MCF 10A (cell line): ENCODE results near the gene MAGI1. TPM values are rescaled to one million over a fixed set of nuclear protein-coding genes. Genes with fewer than 3 reads are reported as not detected.

ENCODE experiments used
- BruUV-seq: library from RNA; stranded (reverse); fragments of 400-500 nt; replicated peaks from 2 replicates; lab custom pipeline; 2021; lab: Mats Ljungman, UMichigan
- CTCF ChIA-PET: fragments of 300-600 bp; sonication (Branson Sonifier 250); formaldehyde crosslinking; extraction: SDS; loops from one replicate; lab custom pipeline; 2021; ENCODE audit warnings: antibody characterized with exemption, inconsistent platforms; lab: Yijun Ruan, JAX
- POLR2A ChIA-PET: fragments of 300-600, 350-650 bp; sonication (Branson Sonifier 250); formaldehyde crosslinking; extraction: SDS; loops from one replicate; lab custom pipeline; 2020; ENCODE audit warnings: antibody characterized with exemption, inconsistent platforms; lab: Yijun Ruan, JAX
- DNase-seq: peaks from one replicate; pipeline ENCODE4 v3.0.0-alpha.2; 2018; ENCODE audit not compliant: unreplicated experiment
- H3K27ac Mint-ChIP-seq: one replicate; pipeline ENCODE4 v1.8.0; 2022; ENCODE audit warnings: mild to moderate bottlenecking, low read depth, mixed read lengths; ENCODE audit not compliant: unreplicated experiment
- H3K27me3 Mint-ChIP-seq: one replicate; pipeline ENCODE4 v1.8.0; 2022; ENCODE audit warnings: mixed read lengths; ENCODE audit not compliant: insufficient read depth, unreplicated experiment
- H3K36me3 Mint-ChIP-seq: one replicate; pipeline ENCODE4 v1.8.0; 2022; ENCODE audit warnings: mild to moderate bottlenecking, moderate library complexity, mixed read lengths; ENCODE audit not compliant: insufficient read depth, unreplicated experiment
- H3K4me1 Mint-ChIP-seq: one replicate; pipeline ENCODE4 v1.8.0; 2022; ENCODE audit warnings: mixed read lengths; ENCODE audit not compliant: insufficient read depth, unreplicated experiment
- H3K4me3 Mint-ChIP-seq: one replicate; pipeline ENCODE4 v1.8.0; 2022; ENCODE audit warnings: mild to moderate bottlenecking, moderate library complexity, mixed read lengths; ENCODE audit not compliant: unreplicated experiment
- H3K9me3 Mint-ChIP-seq: one replicate; pipeline ENCODE4 v1.8.0; 2022; ENCODE audit warnings: mixed read lengths; ENCODE audit not compliant: unreplicated experiment
- CTCF ChIP-seq: fragments of 200-600 bp; IDR thresholded peaks from one replicate; pipeline ENCODE4 v1.8.0; 2022; ENCODE audit warnings: antibody characterized with exemption, mild to moderate bottlenecking; ENCODE audit not compliant: unreplicated experiment
- intact Hi-C: fragments of 100-400 bp; cut with micrococcal nuclease; formaldehyde crosslinking; loops from 2 replicates; pipeline ENCODE4 v1.14.1; 2022
- total RNA-seq: library from RNA; stranded (reverse); gene quantifications from 2 replicates; pipeline ENCODE4 v1.2.3, GENCODE V29; 2022

MAGI1 gene
- total RNA-seq, 1 experiment from 2014 or later, result 6.2 TPM

- H3K4me3 Mint-ChIP-seq, result no peak overlapping the region
- H3K9me3 Mint-ChIP-seq, result peaks cover 7% of the 10 kb centered on the region
- H3K27ac Mint-ChIP-seq, result no peak overlapping the region
- CTCF ChIA-PET, result no interaction called here
- no peak for TF ChIP-seq CTCF
- no peak for DNase-seq
- BruUV-seq, result no TSS peak
- POLR2A ChIA-PET, result no interaction called here
- no peaks in the 10 kb centered on the region for H3K36me3 Mint-ChIP-seq
- no peaks in the 10 kb centered on the region for H3K4me1 Mint-ChIP-seq
- H3K27me3 Mint-ChIP-seq, result no peaks in the 10 kb centered on the region
- intact Hi-C loops, result no loop called here
Observed at GRCh38 chr3:65632414-65632813, 406.3 kb downstream of the MAGI1 start.

- H3K36me3 Mint-ChIP-seq, result no peaks in the 10 kb centered on the region
- TF ChIP-seq CTCF, result no peak
- no peaks in the 10 kb centered on the region for H3K27me3 Mint-ChIP-seq
- H3K4me3 Mint-ChIP-seq, result no peak overlapping the region
- H3K9me3 Mint-ChIP-seq, result peaks cover 7% of the 10 kb centered on the region
- H3K27ac Mint-ChIP-seq, result no peak overlapping the region
- H3K4me1 Mint-ChIP-seq, result no peaks in the 10 kb centered on the region
- no peak for DNase-seq
- CTCF ChIA-PET, result interaction anchor here (1.0 kb wide), 1 partner anchor 19 kb away, joined by 5 read pairs; no protein-coding TSS in a partner anchor
- no TSS peak for BruUV-seq
- POLR2A ChIA-PET, result no interaction called here
- intact Hi-C loops, result no loop called here
Observed at GRCh38 chr3:65628978-65629377, 409.7 kb downstream of the MAGI1 start.

GRCh38 chr3:65627062-65627461 is 411.7 kb downstream of the MAGI1 start:
- no TSS peak for BruUV-seq
- ChIA-PET CTCF (no interaction called here), POLR2A (no interaction called here)
- H3K4me3 Mint-ChIP-seq, result no peak overlapping the region
- peak; percentile 21 for DNase-seq
- H3K4me1 Mint-ChIP-seq, result no peaks in the 10 kb centered on the region
- no peaks in the 10 kb centered on the region for H3K27me3 Mint-ChIP-seq
- no peaks in the 10 kb centered on the region for H3K36me3 Mint-ChIP-seq
- no peak overlapping the region for H3K27ac Mint-ChIP-seq
- no peak for TF ChIP-seq CTCF
- peaks cover 7% of the 10 kb centered on the region for H3K9me3 Mint-ChIP-seq
- intact Hi-C loops, result no loop called here

GRCh38 chr3:65625305-65625704 is 413.4 kb downstream of the MAGI1 start:
- DNase-seq, result no peak
- CTCF ChIA-PET, result no interaction called here
- no peaks in the 10 kb centered on the region for H3K27me3 Mint-ChIP-seq
- intact Hi-C loops, result no loop called here
- H3K4me1 Mint-ChIP-seq, result no peaks in the 10 kb centered on the region
- no peak for TF ChIP-seq CTCF
- H3K36me3 Mint-ChIP-seq, result no peaks in the 10 kb centered on the region
- H3K4me3 Mint-ChIP-seq, result no peak overlapping the region
- no peaks in the 10 kb centered on the region for H3K9me3 Mint-ChIP-seq
- BruUV-seq, result no TSS peak
- H3K27ac Mint-ChIP-seq, result no peak overlapping the region
- POLR2A ChIA-PET, result no interaction called here
